ENCODE results near the gene SBF1. TPM values are rescaled to one million over a fixed set of nuclear protein-coding genes. Genes with fewer than 3 reads are reported as not detected.
A peak's percentile ranks its signal among the peaks of the same experiment; 100 is the strongest.

SBF1 gene
- total and polyA plus RNA-seq, 2 donors (not counting 1 experiment from before 2014, with no cell fraction given), result 110 to 254 TPM

DNA sequence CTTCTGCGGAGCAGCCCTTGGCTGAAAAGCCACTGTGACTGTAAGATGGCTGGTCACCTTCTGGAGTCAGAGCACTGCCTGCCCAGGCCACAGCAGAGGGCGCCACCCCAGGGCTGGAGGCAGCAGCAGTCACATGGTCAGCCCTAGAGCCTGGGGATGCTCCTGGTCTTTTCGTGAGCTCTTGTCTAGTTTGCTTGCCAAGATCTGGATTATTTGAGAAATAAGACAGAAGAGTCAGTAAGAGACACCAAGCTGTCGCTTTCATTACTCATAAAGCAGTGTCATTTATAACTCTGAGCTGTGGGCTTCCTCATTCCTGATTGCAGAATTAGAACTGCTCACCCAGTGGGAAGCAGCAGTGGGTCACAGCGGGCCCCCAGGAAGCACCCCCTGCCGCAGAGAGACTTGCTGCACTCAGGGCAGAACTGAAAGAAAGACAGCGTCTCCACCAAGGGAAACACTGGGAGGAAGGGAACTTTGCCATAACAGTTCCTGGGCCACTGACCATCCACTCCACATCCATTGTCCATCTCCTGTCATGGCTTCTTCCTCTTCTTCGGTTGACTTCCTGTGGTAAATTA lies 75.0 kb downstream of the SBF1 start:
- peak; percentile 65 for ATAC-seq (ENCODE audit: low read depth)
- DNase-seq, result peak; percentile 44
- peaks cover 44% of the 10 kb centered on the region for H3K4me1 Mint-ChIP-seq
- TF ChIP-seq, protein P1, sequence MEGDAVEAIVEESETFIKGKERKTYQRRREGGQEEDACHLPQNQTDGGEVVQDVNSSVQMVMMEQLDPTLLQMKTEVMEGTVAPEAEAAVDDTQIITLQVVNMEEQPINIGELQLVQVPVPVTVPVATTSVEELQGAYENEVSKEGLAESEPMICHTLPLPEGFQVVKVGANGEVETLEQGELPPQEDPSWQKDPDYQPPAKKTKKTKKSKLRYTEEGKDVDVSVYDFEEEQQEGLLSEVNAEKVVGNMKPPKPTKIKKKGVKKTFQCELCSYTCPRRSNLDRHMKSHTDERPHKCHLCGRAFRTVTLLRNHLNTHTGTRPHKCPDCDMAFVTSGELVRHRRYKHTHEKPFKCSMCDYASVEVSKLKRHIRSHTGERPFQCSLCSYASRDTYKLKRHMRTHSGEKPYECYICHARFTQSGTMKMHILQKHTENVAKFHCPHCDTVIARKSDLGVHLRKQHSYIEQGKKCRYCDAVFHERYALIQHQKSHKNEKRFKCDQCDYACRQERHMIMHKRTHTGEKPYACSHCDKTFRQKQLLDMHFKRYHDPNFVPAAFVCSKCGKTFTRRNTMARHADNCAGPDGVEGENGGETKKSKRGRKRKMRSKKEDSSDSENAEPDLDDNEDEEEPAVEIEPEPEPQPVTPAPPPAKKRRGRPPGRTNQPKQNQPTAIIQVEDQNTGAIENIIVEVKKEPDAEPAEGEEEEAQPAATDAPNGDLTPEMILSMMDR (IDR thresholded peaks at IDR 0.05), result no peak
- no peak for TF ChIP-seq EZH2 (IDR thresholded peaks at IDR 0.05; ENCODE audit: borderline replicate concordance, insufficient read depth, low read depth, low read length, poor library complexity, severe bottlenecking)
- Histone ChIP-seq H3K27ac (ENCODE audit: low read length in 2 of 2) (peak overlapping the region; percentile 45 to 47), H3K36me3 (replicated peaks in 1 of 2; ENCODE audit: control extremely low read depth in 1 of 2, control insufficient read depth in 1 of 2, extremely low read depth in 1 of 2, insufficient read depth in 2 of 2, low read length in 1 of 2) (peaks cover 5 to 23% of the 10 kb centered on the region in 2 experiments), H4K20me1 (ENCODE audit: control insufficient read depth, insufficient read depth, low read length, poor library complexity, severe bottlenecking) (peaks cover 46% of the 10 kb centered on the region), H2AFZ (ENCODE audit: insufficient read depth, low read depth, low read length, poor library complexity, severe bottlenecking) (peak overlapping the region; percentile 17), H3K9ac (ENCODE audit: low read length) (no peak overlapping the region), H3K4me1 (ENCODE audit: control insufficient read depth in 2 of 2, insufficient read depth in 2 of 2, low read length in 2 of 2) (peaks cover 30 to 44% of the 10 kb centered on the region in 2 donors), H3K79me2 (ENCODE audit: control insufficient read depth, insufficient read depth, low read length) (peaks cover 48% of the 10 kb centered on the region), H3K4me3 (ENCODE audit: control extremely low read depth in 1 of 5, extremely low read depth in 1 of 5, insufficient read depth in 1 of 5, low read depth in 2 of 5, low read length in 4 of 5) (no peak overlapping the region), H3K27me3 (replicated peaks in 1 of 4; ENCODE audit: control extremely low read depth in 1 of 4, control insufficient read depth in 3 of 4, insufficient read depth in 4 of 4, low read length in 3 of 4) (no peaks in the 10 kb centered on the region), H3K9me3 (ENCODE audit: control extremely low read depth in 1 of 3, control insufficient read depth in 2 of 3, insufficient read depth in 1 of 3, low read length in 2 of 3) (no peaks in the 10 kb centered on the region), H3K4me2 (replicated peaks; ENCODE audit: low read depth, low read length, poor library complexity, severe bottlenecking) (peak overlapping the region; percentile 42)
- 44% methylated on average over 6 of the region's 8 CpGs for WGBS (ENCODE audit: insufficient coverage)
- ChIA-PET POLR2A (interaction anchor here (1.3 kb wide), 1 partner anchor 126 kb away, joined by 3 read pairs; the partner anchor contains the start of gene SCO2), CTCF (interaction anchor here (0.9 to 6.1 kb wide), 12 partner anchors 11 to 221 kb away, joined by 3 to 42 read pairs (median 4); partner anchors contain the start of genes SCO2 and TUBGCP6)
- H3K9me3 Mint-ChIP-seq (ENCODE audit: insufficient read depth), result no peaks in the 10 kb centered on the region
- no peaks in the 10 kb centered on the region for H3K27me3 Mint-ChIP-seq
- peak overlapping the region; percentile 88 for H3K27ac Mint-ChIP-seq
- intact Hi-C loops (cut with micrococcal nuclease), result loop anchor here (2.0 to 5.0 kb wide), 2 partner anchors 99 to 222 kb away; no protein-coding TSS in a partner anchor
- H3K4me3 Mint-ChIP-seq, result peak overlapping the region; percentile 66

Data from B cell (primary cell).